Measurements from ENCODE around the gene RAMP3.

The RAMP3 gene

GRCh38 chr7:45223728-45224630, 66.4 kb downstream of the RAMP3 start:
- DNase-seq (ENCODE audit: low spot score): no peak

DNA sequence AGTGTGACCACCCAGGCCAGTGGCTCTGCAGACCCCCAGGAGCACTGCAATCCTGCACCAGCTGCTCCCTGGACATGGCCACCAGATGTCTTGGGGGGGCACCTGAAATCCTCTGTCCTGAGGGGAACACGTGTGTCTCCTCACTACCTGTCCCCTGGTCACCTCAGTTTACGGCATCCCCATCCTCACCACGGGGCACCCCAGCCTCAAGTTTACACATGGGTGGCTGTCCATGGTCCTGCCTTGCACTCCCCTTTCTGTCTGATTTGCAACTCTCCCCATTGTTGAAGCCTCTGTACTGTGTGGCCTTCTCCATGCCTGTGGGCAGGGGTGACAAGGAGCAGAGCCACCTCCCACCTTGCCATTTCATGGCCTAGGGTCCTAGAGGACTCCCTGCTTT, 67.2 kb downstream of the RAMP3 start:
- no peak for DNase-seq (ENCODE audit: low spot score)

DNA sequence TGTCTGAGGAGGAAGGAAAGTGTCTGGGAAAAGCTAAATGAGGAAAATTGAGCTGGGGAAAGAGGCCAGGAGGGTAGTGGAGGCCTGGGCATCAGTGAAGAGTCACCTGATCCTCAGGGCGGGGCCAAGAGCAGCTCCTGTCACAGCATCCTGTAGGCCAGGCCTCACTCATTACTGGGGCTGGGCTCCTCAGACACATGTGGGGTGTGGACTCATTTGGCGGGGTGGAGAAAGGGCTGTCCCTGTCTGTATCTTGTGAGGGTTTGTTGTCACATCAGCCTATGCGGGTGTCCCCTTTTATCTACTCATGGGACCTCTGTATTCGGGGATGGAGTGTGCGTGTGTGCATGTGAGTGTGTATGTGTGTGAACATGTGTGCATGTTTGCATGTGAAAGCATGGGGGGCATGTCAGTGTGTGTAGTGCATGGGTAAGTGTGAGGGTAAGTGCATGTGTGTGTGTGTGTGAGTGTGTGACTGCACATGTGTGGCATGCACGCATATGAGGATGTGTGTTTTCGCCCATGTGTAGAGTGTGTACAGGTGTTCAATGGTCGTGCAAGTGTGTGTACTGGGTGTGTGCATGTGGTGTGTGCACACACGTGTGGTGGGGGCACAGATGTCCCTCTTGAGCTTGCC, 67.8 kb downstream of the RAMP3 start:
- DNase-seq (ENCODE audit: low spot score): no peak

DNA sequence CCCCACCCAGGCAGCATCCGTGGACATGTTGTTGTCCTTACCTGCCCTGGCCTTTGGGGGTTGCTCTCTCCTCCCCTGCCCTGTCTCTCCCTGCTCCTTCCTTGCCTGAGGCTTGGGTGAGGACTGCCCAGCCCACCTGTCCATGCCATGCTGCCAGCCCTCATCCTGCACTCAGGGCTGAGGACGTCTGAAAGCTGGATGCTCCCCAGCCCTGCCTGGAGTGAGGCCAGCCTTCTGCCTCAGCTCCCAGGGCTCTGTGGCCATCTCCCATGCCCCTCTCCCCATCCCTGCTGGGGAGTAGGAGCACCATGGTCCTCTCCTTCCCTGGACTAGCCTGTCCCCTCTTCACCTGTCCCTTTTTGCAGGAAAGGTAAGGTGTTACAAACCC, 68.4 kb downstream of the RAMP3 start:
- DNase-seq (ENCODE audit: low spot score): no peak

- no peak for DNase-seq (ENCODE audit: low spot score)
Observed at GRCh38 chr7:45229156-45229920, 71.7 kb downstream of the RAMP3 start.

GRCh38 chr7:45230083-45230482, 72.5 kb downstream of the RAMP3 start:
- no peak for DNase-seq (ENCODE audit: low spot score)

DNA sequence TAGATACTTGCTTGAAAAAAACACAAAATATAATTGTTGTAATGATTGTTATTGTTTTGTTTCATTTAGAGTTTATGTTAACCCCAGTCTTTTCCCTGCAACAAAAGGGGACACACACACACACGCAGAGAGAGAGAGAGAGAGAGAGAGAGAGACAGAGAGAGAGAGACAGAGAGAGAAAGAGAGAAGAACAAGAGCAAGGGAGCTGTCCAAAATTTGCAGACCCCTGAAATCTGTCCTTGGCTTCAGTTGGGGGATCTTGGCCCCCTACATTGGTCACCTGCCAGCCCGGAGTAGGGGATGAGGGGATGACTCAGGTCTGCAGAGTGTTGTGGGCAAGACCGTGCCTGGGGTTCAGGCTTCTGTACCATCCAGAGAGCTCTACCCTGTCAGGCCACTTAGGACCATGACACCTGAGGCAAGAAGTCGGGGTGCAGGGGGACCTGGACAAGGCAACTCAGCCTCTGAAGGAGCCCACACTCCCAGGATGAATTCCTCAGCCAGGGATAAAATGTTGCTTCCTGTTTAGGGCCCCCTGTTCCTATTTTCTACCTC, 73.1 kb downstream of the RAMP3 start:
- DNase-seq (ENCODE audit: low spot score): no peak

- DNase-seq (ENCODE audit: low spot score): no peak
Observed at GRCh38 chr7:45233249-45233775, 75.7 kb downstream of the RAMP3 start.

Measured in putamen (tissue), 1 donor.